RWPE1 (cell line): Measurements from ENCODE around the gene KDM3B.

Experiments used
- CTCF ChIA-PET: fragments of 350-600 bp; sonication (Branson Sonifier 250); formaldehyde crosslinking; extraction: SDS; loops from one replicate; lab custom pipeline; 2021; lab: Yijun Ruan, JAX
- POLR2A ChIA-PET: fragments of 400-600 bp; formaldehyde crosslinking; extraction: SDS; loops from one replicate; lab custom pipeline; 2020; ENCODE audit warnings: antibody characterized with exemption; ENCODE audit not compliant: low non-redundant PET; lab: Yijun Ruan, JAX
- DNase-seq: peaks from one replicate; pipeline ENCODE4 v3.0.0; 2012; ENCODE audit warnings: low spot score
- H3K27ac ChIP-seq: fragments of 450-650 bp; 2 replicates; pipeline ENCODE4 v1.5.1; 2017
- CTCF ChIP-seq: fragments of 450-650 bp; conservative IDR thresholded peaks from 2 replicates; pipeline ENCODE4 v1.5.1; 2017; ENCODE audit warnings: low read depth, mild to moderate bottlenecking

Gene KDM3B

GRCh38 chr5:138466125-138466899 lies 113.8 kb downstream of the KDM3B start:
- ChIA-PET POLR2A (interaction anchor here (0.7 to 4.0 kb wide), 8 partner anchors 19 to 128 kb away, joined by 3 to 24 read pairs (median 4); partner anchors contain the start of gene FAM53C), CTCF (interaction anchor here (0.6 to 4.9 kb wide), 4 partner anchors 17 to 148 kb away, joined by 3 to 58 read pairs (median 14); no protein-coding TSS in a partner anchor)
- TF ChIP-seq CTCF = no peak
- DNase-seq = no peak
- H3K27ac ChIP-seq = peak overlapping the region; percentile 97

DNA sequence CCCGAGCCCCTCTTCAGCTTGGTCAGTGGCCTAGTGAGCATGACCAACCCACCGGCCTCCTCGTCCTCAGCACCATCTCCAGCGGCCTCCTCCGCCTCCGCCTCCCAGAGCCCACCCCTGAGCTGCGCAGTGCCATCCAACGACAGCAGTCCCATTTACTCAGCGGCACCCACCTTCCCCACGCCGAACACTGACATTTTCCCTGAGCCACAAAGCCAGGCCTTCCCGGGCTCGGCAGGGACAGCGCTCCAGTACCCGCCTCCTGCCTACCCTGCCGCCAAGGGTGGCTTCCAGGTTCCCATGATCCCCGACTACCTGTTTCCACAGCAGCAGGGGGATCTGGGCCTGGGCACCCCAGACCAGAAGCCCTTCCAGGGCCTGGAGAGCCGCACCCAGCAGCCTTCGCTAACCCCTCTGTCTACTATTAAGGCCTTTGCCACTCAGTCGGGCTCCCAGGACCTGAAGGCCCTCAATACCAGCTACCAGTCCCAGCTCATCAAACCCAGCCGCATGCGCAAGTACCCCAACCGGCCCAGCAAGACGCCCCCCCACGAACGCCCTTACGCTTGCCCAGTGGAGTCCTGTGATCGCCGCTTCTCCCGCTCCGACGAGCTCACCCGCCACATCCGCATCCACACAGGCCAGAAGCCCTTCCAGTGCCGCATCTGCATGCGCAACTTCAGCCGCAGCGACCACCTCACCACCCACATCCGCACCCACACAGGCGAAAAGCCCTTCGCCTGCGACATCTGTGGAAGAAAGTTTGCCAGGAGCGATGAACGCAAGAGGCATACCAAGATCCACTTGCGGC lies 114.6 kb downstream of the KDM3B start:
- H3K27ac ChIP-seq = peak overlapping the region; percentile 97; the same call in 1 of the 2 replicates
- ChIA-PET CTCF (interaction anchor here (1.1 to 4.9 kb wide), 2 partner anchors 17 to 36 kb away, joined by 4 to 58 read pairs; no protein-coding TSS in a partner anchor), POLR2A (interaction anchor here (0.9 to 1.1 kb wide), 2 partner anchors 26 to 38 kb away, joined by 3 read pairs; no protein-coding TSS in a partner anchor)
- TF ChIP-seq CTCF = no peak
- DNase-seq = no peak

- DNase-seq = no peak
- H3K27ac ChIP-seq = peak overlapping the region; percentile 24; the same call in 1 of the 2 replicates
- no peak for TF ChIP-seq CTCF
- ChIA-PET POLR2A (interaction anchor here (1.1 kb wide), 1 partner anchor 37 kb away, joined by 3 read pairs; no protein-coding TSS in a partner anchor), CTCF (interaction anchor here (1.1 kb wide), 1 partner anchor 18 kb away, joined by 4 read pairs; no protein-coding TSS in a partner anchor)
Measured at GRCh38 chr5:138467711-138468132, 115.2 kb downstream of the KDM3B start.

DNA sequence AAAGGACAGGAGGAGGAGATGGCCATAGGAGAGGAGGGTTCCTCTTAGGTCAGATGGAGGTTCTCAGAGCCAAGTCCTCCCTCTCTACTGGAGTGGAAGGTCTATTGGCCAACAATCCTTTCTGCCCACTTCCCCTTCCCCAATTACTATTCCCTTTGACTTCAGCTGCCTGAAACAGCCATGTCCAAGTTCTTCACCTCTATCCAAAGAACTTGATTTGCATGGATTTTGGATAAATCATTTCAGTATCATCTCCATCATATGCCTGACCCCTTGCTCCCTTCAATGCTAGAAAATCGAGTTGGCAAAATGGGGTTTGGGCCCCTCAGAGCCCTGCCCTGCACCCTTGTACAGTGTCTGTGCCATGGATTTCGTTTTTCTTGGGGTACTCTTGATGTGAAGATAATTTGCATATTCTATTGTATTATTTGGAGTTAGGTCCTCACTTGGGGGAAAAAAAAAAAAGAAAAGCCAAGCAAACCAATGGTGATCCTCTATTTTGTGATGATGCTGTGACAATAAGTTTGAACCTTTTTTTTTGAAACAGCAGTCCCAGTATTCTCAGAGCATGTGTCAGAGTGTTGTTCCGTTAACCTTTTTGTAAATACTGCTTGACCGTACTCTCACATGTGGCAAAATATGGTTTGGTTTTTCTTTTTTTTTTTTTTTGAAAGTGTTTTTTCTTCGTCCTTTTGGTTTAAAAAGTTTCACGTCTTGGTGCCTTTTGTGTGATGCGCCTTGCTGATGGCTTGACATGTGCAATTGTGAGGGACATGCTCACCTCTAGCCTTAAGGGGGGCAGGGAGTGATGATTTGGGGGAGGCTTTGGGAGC lies 115.9 kb downstream of the KDM3B start:
- POLR2A ChIA-PET = no interaction called here
- TF ChIP-seq CTCF = no peak
- H3K27ac ChIP-seq = 0 out of 2 replicates have a peak overlapping the region, but pooled peaks have one; percentile 24
- DNase-seq = no peak
- CTCF ChIA-PET = no interaction called here

- no peak for DNase-seq
- POLR2A ChIA-PET = interaction anchor here (0.6 to 2.5 kb wide), 2 partner anchors 24 to 30 kb away, joined by 6 to 8 read pairs; no protein-coding TSS in a partner anchor
- CTCF ChIA-PET = no interaction called here
- no peak for TF ChIP-seq CTCF
- peak overlapping the region; percentile 64 for H3K27ac ChIP-seq
Measured at GRCh38 chr5:138468966-138469539, 116.6 kb downstream of the KDM3B start.
